ENCODE results near the gene CCDC149.
"Not testable (repeated sequence)": the region's sequence is repeated elsewhere in the genome, so short reads cannot be mapped to it uniquely, and the experiment has no call there.

Gene CCDC149

GRCh38 chr4:24910499-24910898, 2.3 kb downstream of the CCDC149 start:
- in situ Hi-C loops (cut with HindIII; ENCODE audit: low pct_unique_long_range_greater_than_20kb, low sequenced_read_pairs): no loop called here
- DNase-seq (ENCODE audit: low read depth in 1 of 2, low spot score in 1 of 2): no peak
- no peak for TF ChIP-seq JUND (IDR thresholded peaks at IDR 0.05; ENCODE audit: low read depth)

DNA sequence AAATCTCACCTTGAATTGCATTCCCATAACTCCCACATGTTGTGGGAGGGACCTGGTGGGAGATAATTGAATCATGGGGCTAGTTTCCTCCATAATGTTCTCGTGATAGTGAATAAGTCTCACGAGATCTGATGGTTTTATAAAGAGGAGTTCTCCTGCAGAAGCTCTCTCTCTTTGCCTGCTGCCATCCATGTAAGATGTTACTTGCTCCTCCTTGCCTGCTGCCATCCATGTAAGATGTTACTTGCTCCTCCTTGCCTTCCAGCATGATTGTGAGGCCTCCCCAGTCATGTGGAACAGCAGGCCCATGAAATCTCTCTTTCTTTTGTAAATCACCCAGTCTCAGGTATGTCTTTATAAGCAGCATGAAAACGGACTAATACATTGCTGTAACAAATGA, 3.2 kb downstream of the CCDC149 start:
- in situ Hi-C loops (cut with HindIII; ENCODE audit: low pct_unique_long_range_greater_than_20kb, low sequenced_read_pairs); DNase-seq (ENCODE audit: low read depth in 1 of 2, low spot score in 1 of 2): not testable (repeated sequence)

GRCh38 chr4:24897639-24898038, 15.2 kb downstream of the CCDC149 start:
- DNase-seq (ENCODE audit: low read depth in 1 of 2, low spot score in 1 of 2): no peak
- in situ Hi-C loops (cut with HindIII; ENCODE audit: low pct_unique_long_range_greater_than_20kb, low sequenced_read_pairs): no loop called here
- TF ChIP-seq JUND (IDR thresholded peaks at IDR 0.05; ENCODE audit: low read depth): no peak

- no peak for TF ChIP-seq JUND (IDR thresholded peaks at IDR 0.05; ENCODE audit: low read depth)
- in situ Hi-C loops (cut with HindIII; ENCODE audit: low pct_unique_long_range_greater_than_20kb, low sequenced_read_pairs): no loop called here
- no peak for DNase-seq (ENCODE audit: low read depth in 1 of 2, low spot score in 1 of 2)
Observed at GRCh38 chr4:24896977-24897376, 15.9 kb downstream of the CCDC149 start.

DNA sequence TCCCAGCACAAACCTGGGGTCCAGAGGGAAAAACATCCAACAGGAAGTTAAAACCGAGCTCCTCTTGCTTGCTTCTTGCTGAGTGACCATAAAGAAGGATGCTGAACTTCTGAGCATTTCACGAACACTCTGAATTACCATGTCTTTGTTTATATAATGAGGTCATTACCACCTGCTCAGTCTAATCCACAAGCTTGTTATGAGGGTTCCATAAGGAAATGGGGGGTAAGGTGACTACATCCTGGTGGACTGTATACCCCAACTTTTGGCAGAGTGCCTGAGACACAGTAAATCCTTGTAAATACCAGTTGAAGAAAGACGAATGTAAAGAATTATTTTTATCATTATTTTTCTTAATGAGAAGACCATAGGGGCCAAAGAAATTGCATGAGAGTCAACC, 16.8 kb downstream of the CCDC149 start:
- TF ChIP-seq JUND (IDR thresholded peaks at IDR 0.05; ENCODE audit: low read depth): no peak
- in situ Hi-C loops (cut with HindIII; ENCODE audit: low pct_unique_long_range_greater_than_20kb, low sequenced_read_pairs): no loop called here

DNA sequence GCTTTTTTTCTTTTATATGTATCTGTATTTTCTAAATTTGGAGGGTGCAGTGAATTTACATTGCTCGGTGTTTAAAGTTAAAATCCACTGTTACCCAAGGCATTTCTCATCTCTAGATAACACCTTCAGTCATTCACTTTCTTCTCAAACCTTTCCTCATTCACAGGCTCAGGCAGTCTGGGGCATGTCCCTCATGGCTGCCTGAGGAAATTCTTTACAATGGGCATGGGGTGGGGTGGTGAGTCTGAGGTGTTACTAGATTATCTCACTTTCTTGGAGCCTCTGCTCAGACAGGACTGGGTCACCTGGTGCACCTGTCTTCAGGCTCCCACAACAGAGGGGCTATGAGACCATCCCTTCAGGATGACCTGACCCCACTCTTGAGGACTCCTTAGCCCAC, 17.4 kb downstream of the CCDC149 start:
- DNase-seq (ENCODE audit: low read depth in 1 of 2, low spot score in 1 of 2): no peak
- in situ Hi-C loops (cut with HindIII; ENCODE audit: low pct_unique_long_range_greater_than_20kb, low sequenced_read_pairs): no loop called here
- TF ChIP-seq JUND (IDR thresholded peaks at IDR 0.05; ENCODE audit: low read depth): no peak

More for the DNA sequence above, 16.8 kb downstream of the CCDC149 start:
- no peak for DNase-seq (ENCODE audit: low read depth in 1 of 2, low spot score in 1 of 2)

- no peak for DNase-seq (ENCODE audit: low read depth in 1 of 2, low spot score in 1 of 2)
- no peak for TF ChIP-seq JUND (IDR thresholded peaks at IDR 0.05; ENCODE audit: low read depth)
- in situ Hi-C loops (cut with HindIII; ENCODE audit: low pct_unique_long_range_greater_than_20kb, low sequenced_read_pairs): no loop called here
Observed at GRCh38 chr4:24894846-24895245, 18.0 kb downstream of the CCDC149 start.

- TF ChIP-seq JUND (IDR thresholded peaks at IDR 0.05; ENCODE audit: low read depth): no peak
- no peak for DNase-seq (ENCODE audit: low read depth in 1 of 2, low spot score in 1 of 2)
- in situ Hi-C loops (cut with HindIII; ENCODE audit: low pct_unique_long_range_greater_than_20kb, low sequenced_read_pairs): no loop called here
Observed at GRCh38 chr4:24894243-24894642, 18.6 kb downstream of the CCDC149 start.

DNA sequence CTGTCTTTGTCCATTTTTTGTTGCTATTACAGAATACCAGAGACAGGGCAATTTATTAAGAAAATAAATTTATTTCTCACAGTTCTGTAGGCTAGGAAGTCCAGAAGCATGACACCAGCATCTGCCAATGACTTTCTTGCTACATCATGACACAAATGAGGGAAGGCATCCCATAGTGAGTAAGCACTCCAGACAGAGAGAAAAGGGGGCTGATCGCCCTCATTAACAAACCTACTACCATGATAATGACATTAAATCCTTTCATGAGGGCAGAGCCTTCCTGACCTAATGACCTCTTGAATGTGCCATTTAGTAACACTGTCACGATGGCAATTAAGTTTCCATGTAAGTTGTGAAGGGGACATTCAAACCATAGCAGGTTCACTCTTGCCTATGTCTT, 20.1 kb downstream of the CCDC149 start:
- no peak for TF ChIP-seq JUND (IDR thresholded peaks at IDR 0.05; ENCODE audit: low read depth)
- no peak for DNase-seq (ENCODE audit: low read depth in 1 of 2, low spot score in 1 of 2)
- in situ Hi-C loops (cut with HindIII; ENCODE audit: low pct_unique_long_range_greater_than_20kb, low sequenced_read_pairs): no loop called here

DNA sequence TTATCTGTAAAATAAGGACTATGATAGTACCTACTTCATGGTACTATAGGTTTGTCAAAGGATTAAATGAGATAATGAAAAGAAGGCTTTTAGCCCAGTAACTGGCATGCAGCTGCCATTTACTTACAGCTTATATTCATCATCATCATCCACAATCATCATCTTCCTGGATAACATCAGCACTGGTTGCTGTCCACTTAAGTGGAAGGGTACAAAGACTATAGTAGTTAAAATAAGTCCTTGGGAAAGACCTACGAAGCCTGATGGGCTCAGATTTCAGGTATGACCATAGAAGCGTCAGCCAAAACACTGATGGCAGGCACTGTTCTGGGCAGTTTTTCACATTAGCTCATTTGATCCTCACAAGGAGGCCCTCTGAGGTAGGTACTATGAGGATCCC, 20.6 kb downstream of the CCDC149 start:
- no peak for TF ChIP-seq JUND (IDR thresholded peaks at IDR 0.05; ENCODE audit: low read depth)
- no peak for DNase-seq (ENCODE audit: low read depth in 1 of 2, low spot score in 1 of 2)
- in situ Hi-C loops (cut with HindIII; ENCODE audit: low pct_unique_long_range_greater_than_20kb, low sequenced_read_pairs): no loop called here

DNA sequence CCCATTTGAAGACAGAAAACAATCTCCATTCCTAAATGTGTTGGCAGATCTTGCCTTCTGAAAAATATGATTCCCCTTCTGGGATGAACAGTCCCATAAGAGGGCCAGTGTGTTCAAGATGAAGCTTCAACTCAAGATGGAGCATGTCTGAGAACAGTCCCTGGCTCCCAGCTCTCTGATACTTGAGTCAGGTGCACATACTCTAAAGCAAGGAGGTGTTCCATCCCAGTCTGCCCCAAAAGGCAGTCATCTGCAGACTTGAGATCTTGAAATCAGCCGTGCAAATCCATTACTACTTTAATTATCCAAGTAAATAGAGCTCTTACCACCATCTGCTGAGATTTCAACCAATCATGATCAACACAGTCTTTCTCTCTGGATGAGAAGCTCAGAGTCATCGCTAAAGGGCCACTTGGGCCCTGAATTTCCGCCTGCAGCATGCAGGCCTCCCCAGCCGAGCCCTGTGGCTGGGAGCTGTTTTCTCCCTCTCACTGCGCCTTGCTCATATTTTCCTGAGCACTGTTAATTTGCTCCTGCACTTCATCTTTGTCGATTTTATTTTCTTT, 22.2 kb downstream of the CCDC149 start:
- in situ Hi-C loops (cut with HindIII; ENCODE audit: low pct_unique_long_range_greater_than_20kb, low sequenced_read_pairs): no loop called here
- DNase-seq (ENCODE audit: low read depth in 1 of 2, low spot score in 1 of 2): no peak
- TF ChIP-seq JUND (IDR thresholded peaks at IDR 0.05; ENCODE audit: low read depth): no peak

DNA sequence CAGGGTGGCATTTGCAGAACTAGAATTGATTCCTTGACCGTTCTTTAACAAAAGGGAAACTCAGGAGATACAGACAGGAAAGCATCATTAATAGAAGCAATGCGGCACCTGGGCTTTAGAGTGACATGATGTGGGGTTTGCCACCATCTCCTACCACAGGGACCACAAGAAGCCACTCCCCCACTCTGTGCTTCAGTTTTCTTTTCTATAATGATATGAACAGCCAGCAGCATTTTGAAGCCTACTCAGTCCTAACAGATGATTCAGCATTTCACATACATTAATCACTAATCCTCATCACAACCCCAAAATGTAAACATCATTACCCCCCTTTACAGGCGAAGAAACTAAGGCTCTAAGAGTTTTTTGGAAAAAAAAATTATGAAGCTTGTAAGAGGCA, 22.9 kb downstream of the CCDC149 start:
- in situ Hi-C loops (cut with HindIII; ENCODE audit: low pct_unique_long_range_greater_than_20kb, low sequenced_read_pairs): no loop called here
- no peak for DNase-seq (ENCODE audit: low read depth in 1 of 2, low spot score in 1 of 2)
- TF ChIP-seq JUND (IDR thresholded peaks at IDR 0.05; ENCODE audit: low read depth): no peak

DNA sequence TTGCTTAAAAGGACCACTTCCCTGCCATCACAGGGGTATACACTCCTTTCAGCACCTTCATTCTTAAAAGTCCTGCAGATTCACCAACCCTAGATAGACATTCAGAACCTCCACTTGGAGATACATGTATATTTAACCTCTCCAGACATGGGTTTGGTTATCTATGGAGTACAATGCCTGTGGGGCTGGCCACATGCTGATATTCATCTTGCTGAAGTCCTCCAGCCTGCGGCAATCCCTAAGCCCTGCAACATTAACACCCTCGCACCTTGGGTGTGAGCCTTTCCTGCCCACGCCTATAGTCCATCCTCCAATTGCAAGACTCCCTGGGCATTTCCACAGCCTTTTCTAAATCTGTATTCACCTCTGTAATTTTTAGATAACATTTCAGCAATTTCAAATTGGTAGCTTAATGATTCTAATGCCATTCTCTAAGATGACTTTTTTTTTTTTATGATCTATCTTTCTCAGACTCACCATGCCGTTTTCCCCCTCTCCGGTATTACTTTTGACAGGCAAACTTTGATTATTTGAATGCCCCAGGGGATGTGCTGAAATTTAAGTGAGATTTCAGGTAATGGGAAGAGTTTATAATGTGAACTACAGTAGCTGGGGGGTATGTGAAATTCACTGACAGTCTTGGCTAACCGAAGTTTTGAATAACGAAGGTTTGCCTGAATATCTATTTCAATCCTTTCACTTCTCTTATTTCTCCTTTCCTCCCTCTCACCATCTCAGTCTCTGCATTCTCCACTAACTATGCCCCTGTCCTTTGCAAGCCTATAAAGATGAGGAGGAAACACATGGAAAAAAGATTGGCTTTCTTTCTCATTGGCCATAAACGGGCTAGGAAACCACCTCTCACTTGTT, 24.1 kb downstream of the CCDC149 start:
- TF ChIP-seq JUND (IDR thresholded peaks at IDR 0.05; ENCODE audit: low read depth): no peak
- in situ Hi-C loops (cut with HindIII; ENCODE audit: low pct_unique_long_range_greater_than_20kb, low sequenced_read_pairs): no loop called here
- DNase-seq (ENCODE audit: low read depth in 1 of 2, low spot score in 1 of 2): no peak
